ENCODE measurements around the gene ROBO1. TPM values are rescaled to one million over a fixed set of nuclear protein-coding genes. Genes with fewer than 3 reads are reported as not detected.

Gene ROBO1
- total and polyA plus RNA-seq, 2 of the 8 experiments (the other 6 are each of a cell fraction or from before 2014, with no cell fraction given) = 51.4 to 91.0 TPM

- Histone ChIP-seq H2AFZ (ENCODE audit: low read length) (no peak overlapping the region), H3K9ac (replicated peaks in 1 of 4; ENCODE audit: extremely low read depth in 1 of 4, low read depth in 3 of 4, low read length in 3 of 4) (no peak overlapping the region), H3K14ac (ENCODE audit: insufficient read length) (no peak overlapping the region), H3K79me2 (ENCODE audit: control insufficient read depth in 1 of 2, insufficient read depth in 2 of 2, low read length in 2 of 2) (no peaks in the 10 kb centered on the region), H4K8ac (ENCODE audit: extremely low read depth, insufficient read depth, low read length) (no peak overlapping the region), H3K79me1 (ENCODE audit: low read depth, low read length) (no peaks in the 10 kb centered on the region), H4K91ac (replicated peaks; ENCODE audit: insufficient read length, low read length) (no peak overlapping the region), H2BK120ac (replicated peaks; ENCODE audit: low read depth, low read length) (no peak overlapping the region), H2BK20ac (ENCODE audit: low read length) (no peak overlapping the region), H3K23me2 (ENCODE audit: low read depth, low read length) (no peaks in the 10 kb centered on the region), H3K9me3 (ENCODE audit: insufficient read depth in 2 of 2, low read depth in 1 of 2, low read length in 1 of 2) (no peaks in the 10 kb centered on the region), H3K4me1 (replicated peaks in 1 of 4; ENCODE audit: control insufficient read depth in 3 of 4, insufficient read depth in 4 of 4, low read length in 3 of 4) (no peaks in the 10 kb centered on the region), H2BK5ac (ENCODE audit: low read depth, low read length) (no peak overlapping the region), H3K56ac (replicated peaks; ENCODE audit: insufficient read length, low read depth, low read length) (no peak overlapping the region), H3K27me3 (replicated peaks in 1 of 4; ENCODE audit: control insufficient read depth in 3 of 4, extremely low read depth in 1 of 4, insufficient read depth in 3 of 4, low read length in 3 of 4) (no peaks in the 10 kb centered on the region), H4K20me1 (replicated peaks in 1 of 2; ENCODE audit: control insufficient read depth in 1 of 2, insufficient read depth in 2 of 2, low read length in 2 of 2) (no peaks in the 10 kb centered on the region), H3K27ac (ENCODE audit: low read depth, low read length) (no peak overlapping the region), H4K5ac (ENCODE audit: insufficient read length, low read depth, low read length) (no peak overlapping the region), H3K4me3 (ENCODE audit: extremely low read depth in 1 of 4, insufficient read depth in 2 of 4, low read depth in 3 of 4, low read length in 4 of 4) (no peak overlapping the region), H2AK5ac (ENCODE audit: low read depth, low read length) (no peak overlapping the region), H2BK12ac (ENCODE audit: low read depth, low read length) (no peak overlapping the region), H3K23ac (ENCODE audit: insufficient read length) (no peak overlapping the region), H3K18ac (ENCODE audit: extremely low read depth, low read length) (no peak overlapping the region), H3K4me2 (ENCODE audit: insufficient read depth in 1 of 2, low read depth in 2 of 2, low read length in 2 of 2) (no peak overlapping the region), H3K4ac (replicated peaks; ENCODE audit: insufficient read length, low read depth, low read length) (no peak overlapping the region), H3K36me3 (ENCODE audit: control insufficient read depth in 2 of 4, insufficient read depth in 4 of 4, low read length in 3 of 4) (no peaks in the 10 kb centered on the region; a peak in 1 of 8 replicates), H2BK15ac (ENCODE audit: low read length) (no peak overlapping the region)
- FAIRE-seq (no peak), DNase-seq (ENCODE audit: low read depth in 1 of 2, low spot score in 2 of 2) (no peak)
- POLR2A ChIA-PET (ENCODE audit: partially characterized antibody) = no interaction called here
- TF ChIP-seq TCF12 (IDR thresholded peaks at IDR 0.05; ENCODE audit: low read depth, low read length) (no peak), CHD2 (IDR thresholded peaks at IDR 0.05; ENCODE audit: low read length) (no peak)
- WGBS, 2 experiments (ENCODE audit: extremely low coverage in 1 of 2, insufficient coverage in 1 of 2, insufficient read length in 1 of 2, insufficient replicate concordance in 2 of 2, low coverage in 1 of 2, low lambda C conversion rate in 2 of 2, missing lambda C conversion rate in 1 of 2) = 89% methylated on average over 1 of the region's 1 CpG; no CpG with 5 or more reads in 1 of the 2 experiments
- CTCF ChIA-PET (ENCODE audit: partially characterized antibody) = interaction anchor here (0.5 to 1.4 kb wide), 3 partner anchors 12 to 603 kb away, joined by 3 to 4 read pairs (median 3); no protein-coding TSS in a partner anchor
Measured at GRCh38 chr3:79263423-79263822, 504.4 kb downstream of the ROBO1 start.
